Karpas-422 (cell line): ENCODE measurements around the gene UGT1A6. TPM values are rescaled to one million over a fixed set of nuclear protein-coding genes. Genes with fewer than 3 reads are reported as not detected.
A peak's percentile ranks its signal among the peaks of the same experiment; 100 is the strongest.

Experiments
- DNase-seq: peaks from one replicate; pipeline ENCODE4 v3.0.0-alpha.2; 2015
- H2AFZ ChIP-seq: fragments of 200-600 bp; sonication (generic); 2 replicates; pipeline ENCODE4 v1.6.1; 2014; ENCODE audit warnings: antibody characterized with exemption, low read length, mixed read lengths
- H3K27ac ChIP-seq: fragments of 200-600 bp; sonication (generic); 2 replicates; pipeline ENCODE4 v1.5.1; 2014; ENCODE audit warnings: mild to moderate bottlenecking, low read length, moderate library complexity
- H3K27me3 ChIP-seq: fragments of 200-600 bp; sonication (generic); 2 replicates; pipeline ENCODE4 v1.6.1; 2014; ENCODE audit warnings: low read length, mixed read lengths
- H3K36me3 ChIP-seq: fragments of 200-600 bp; sonication (generic); 2 replicates; pipeline ENCODE4 v1.6.1; 2014; ENCODE audit warnings: low read length, mixed read lengths; ENCODE audit not compliant: insufficient read depth
- H3K4me1 ChIP-seq: fragments of 200-600 bp; sonication (generic); 2 replicates; pipeline ENCODE4 v1.6.1; 2014; ENCODE audit warnings: mild to moderate bottlenecking, low read length, mixed read lengths
- H3K4me2 ChIP-seq: fragments of 200-600 bp; sonication (generic); 2 replicates; pipeline ENCODE4 v1.6.1; 2014; ENCODE audit warnings: low read length, low read depth, mild to moderate bottlenecking; ENCODE audit not compliant: poor library complexity, severe bottlenecking
- H3K4me3 ChIP-seq: fragments of 200-600 bp; sonication (generic); 2 replicates; pipeline ENCODE4 v1.5.1; 2014; ENCODE audit warnings: mild to moderate bottlenecking, antibody characterized with exemption, low read length, mixed read lengths
- H3K79me2 ChIP-seq: fragments of 200-600 bp; sonication (generic); 2 replicates; pipeline ENCODE4 v1.6.1; 2014; ENCODE audit warnings: mild to moderate bottlenecking, low read length, mixed read lengths
- H3K9ac ChIP-seq: fragments of 200-600 bp; sonication (generic); 2 replicates; pipeline ENCODE4 v1.6.0; 2014; ENCODE audit warnings: low read length
- H3K9me2 ChIP-seq: fragments of 200-600 bp; sonication (generic), shearing (Covaris generic); replicated peaks from 2 replicates; pipeline ENCODE4 v1.6.0; 2014; ENCODE audit warnings: mild to moderate bottlenecking, low read length, moderate library complexity; ENCODE audit not compliant: insufficient read depth
- H3K9me3 ChIP-seq: fragments of 300-700, 200-600 bp; sonication (generic); 2 replicates; pipeline ENCODE4 v1.6.1; 2014; ENCODE audit warnings: low read length, mixed read lengths
- H4K20me1 ChIP-seq: fragments of 200-600 bp; sonication (generic); 2 replicates; pipeline ENCODE4 v1.6.1; 2014; ENCODE audit warnings: mild to moderate bottlenecking, antibody characterized with exemption, low read length, low read depth; ENCODE audit not compliant: insufficient read depth
- total RNA-seq: library from RNA; depleted of rRNA; stranded (reverse); fragments of >200 nt; shearing (Covaris generic); gene quantifications from 2 replicates; pipeline ENCODE4 v1.2.3, GENCODE V29; 2014; ENCODE audit warnings: low replicate concordance

UGT1A6 gene
- total RNA-seq, 1 experiment from 2014 or later = not detected

- H3K4me2 ChIP-seq = no peak overlapping the region
- H3K27ac ChIP-seq = no peak overlapping the region
- H3K79me2 ChIP-seq = no peaks in the 10 kb centered on the region
These were observed 9.5 kb downstream of the UGT1A6 start for GRCh38 chr2:233702238-233702637.

DNA sequence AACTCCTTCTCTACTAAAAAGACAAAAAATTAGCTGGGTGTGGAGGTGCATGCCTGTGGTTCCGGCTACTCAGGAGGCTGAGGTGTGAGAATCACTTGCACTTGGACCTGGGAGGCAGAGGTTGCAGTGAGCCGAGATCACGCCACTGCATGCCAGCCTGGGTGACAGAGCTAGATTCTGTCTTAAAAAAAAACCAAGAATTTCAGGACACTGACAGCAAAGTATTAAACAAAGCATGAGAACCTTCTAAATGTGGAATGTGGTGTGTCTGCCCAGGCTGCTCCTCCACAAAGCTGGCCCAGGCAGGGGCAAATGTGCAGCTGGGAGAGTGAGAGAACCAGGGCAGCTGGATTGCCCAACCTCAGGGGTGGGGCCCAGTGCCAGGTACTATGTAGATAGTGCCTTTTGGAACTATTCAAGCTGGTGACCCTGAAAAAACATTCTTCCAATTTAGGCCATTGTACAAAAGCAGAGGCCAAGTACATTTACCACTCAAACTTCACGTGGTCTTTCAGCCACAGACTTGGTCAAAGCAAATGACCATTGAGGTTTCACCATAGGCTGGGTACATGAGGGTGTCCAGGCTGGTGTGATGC lies 13.3 kb downstream of the UGT1A6 start:
- Histone ChIP-seq H3K79me2 (no peaks in the 10 kb centered on the region), H3K4me1 (no peaks in the 10 kb centered on the region)

More at GRCh38 chr2:233702238-233702637, 9.5 kb downstream of the UGT1A6 start:
- Histone ChIP-seq H3K9me2 (no peaks in the 10 kb centered on the region), H3K9ac (no peak overlapping the region), H3K9me3 (no peaks in the 10 kb centered on the region), H3K4me3 (no peak overlapping the region), H3K4me1 (no peaks in the 10 kb centered on the region), H2AFZ (no peak overlapping the region), H3K36me3 (no peaks in the 10 kb centered on the region), H3K27me3 (no peaks in the 10 kb centered on the region), H4K20me1 (no peaks in the 10 kb centered on the region)
- no peak for DNase-seq

GRCh38 chr2:233706720-233707119 lies 14.0 kb downstream of the UGT1A6 start:
- H3K9me2 ChIP-seq = no peaks in the 10 kb centered on the region
- H4K20me1 ChIP-seq = no peaks in the 10 kb centered on the region
- H3K36me3 ChIP-seq = no peaks in the 10 kb centered on the region
- H3K4me3 ChIP-seq = no peak overlapping the region
- H3K27ac ChIP-seq = no peak overlapping the region
- H3K4me2 ChIP-seq = no peak overlapping the region
- no peaks in the 10 kb centered on the region for H3K9me3 ChIP-seq
- no peaks in the 10 kb centered on the region for H3K4me1 ChIP-seq
- no peaks in the 10 kb centered on the region for H3K27me3 ChIP-seq
- H3K9ac ChIP-seq = no peak overlapping the region
- DNase-seq = no peak
- H2AFZ ChIP-seq = no peak overlapping the region
- H3K79me2 ChIP-seq = no peaks in the 10 kb centered on the region

More for the DNA sequence above, 13.3 kb downstream of the UGT1A6 start:
- no peak overlapping the region for H3K4me2 ChIP-seq
- no peaks in the 10 kb centered on the region for H3K27me3 ChIP-seq
- H4K20me1 ChIP-seq = no peaks in the 10 kb centered on the region
- H3K36me3 ChIP-seq = no peaks in the 10 kb centered on the region
- H3K27ac ChIP-seq = no peak overlapping the region
- H3K4me3 ChIP-seq = no peak overlapping the region
- no peaks in the 10 kb centered on the region for H3K9me3 ChIP-seq
- DNase-seq = no peak
- H2AFZ ChIP-seq = no peak overlapping the region
- H3K9me2 ChIP-seq = no peaks in the 10 kb centered on the region
- H3K9ac ChIP-seq = no peak overlapping the region

DNA sequence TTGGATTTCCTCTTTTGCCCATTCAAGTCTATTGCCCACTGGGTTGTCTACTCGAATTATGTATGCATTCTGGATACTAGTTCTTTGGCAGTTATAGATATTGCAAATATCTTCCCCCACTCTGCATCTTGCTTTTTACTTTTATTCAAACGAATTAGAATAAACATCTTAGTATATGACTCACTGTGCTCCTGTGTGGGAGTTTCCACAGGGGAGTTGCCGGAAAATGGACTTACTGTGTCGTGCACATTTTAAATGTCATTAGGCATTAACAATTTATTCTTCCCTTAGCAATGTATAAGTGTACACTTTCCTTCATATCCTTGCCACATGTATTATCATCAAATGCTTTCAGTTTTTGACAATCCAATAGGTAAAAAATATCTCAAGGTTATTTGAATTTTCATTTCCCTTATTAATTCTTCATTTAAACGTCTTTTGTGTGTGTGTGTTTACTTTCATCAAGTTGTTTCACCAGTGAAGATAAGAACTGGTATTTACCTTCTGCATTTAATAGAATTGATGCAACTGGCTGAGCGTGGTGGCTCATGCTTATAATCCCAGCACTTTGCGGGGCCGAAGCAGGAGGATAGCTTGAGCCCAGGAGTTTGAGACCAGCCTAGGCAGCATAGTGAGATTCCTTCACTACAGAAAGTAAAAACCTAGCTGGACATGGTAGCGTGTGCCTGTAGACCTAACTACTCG lies 15.4 kb downstream of the UGT1A6 start:
- DNase-seq = no peak
- Histone ChIP-seq H3K27me3 (no peaks in the 10 kb centered on the region), H3K9ac (no peak overlapping the region), H3K79me2 (no peaks in the 10 kb centered on the region), H3K4me2 (no peak overlapping the region), H3K4me3 (no peak overlapping the region), H2AFZ (no peak overlapping the region), H3K4me1 (no peaks in the 10 kb centered on the region), H3K9me3 (no peaks in the 10 kb centered on the region), H4K20me1 (no peaks in the 10 kb centered on the region), H3K36me3 (no peaks in the 10 kb centered on the region), H3K9me2 (no peaks in the 10 kb centered on the region), H3K27ac (no peak overlapping the region)

DNA sequence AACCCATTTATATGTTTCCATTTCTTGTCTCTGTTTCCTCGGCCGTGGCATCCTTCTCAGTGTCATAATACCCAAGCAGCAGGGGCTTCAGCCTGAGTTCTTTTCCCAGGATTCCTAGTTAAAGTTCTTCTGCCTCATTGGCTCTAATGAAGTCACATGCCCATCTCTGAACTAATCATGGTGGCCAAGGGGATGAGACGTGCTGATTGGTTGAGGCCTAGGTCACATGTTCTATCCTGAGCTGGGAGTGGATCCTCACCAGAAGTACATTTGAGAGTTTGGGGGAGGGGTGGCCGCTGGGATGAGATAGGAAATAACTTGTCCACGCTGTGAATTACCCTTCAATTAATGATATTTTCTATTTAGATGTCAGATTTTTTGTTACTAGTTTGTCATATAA lies 16.3 kb downstream of the UGT1A6 start:
- H3K27ac ChIP-seq = no peak overlapping the region
- H3K9ac ChIP-seq = no peak overlapping the region
- no peaks in the 10 kb centered on the region for H3K4me1 ChIP-seq
- H3K27me3 ChIP-seq = no peaks in the 10 kb centered on the region
- no peaks in the 10 kb centered on the region for H3K9me2 ChIP-seq
- H3K9me3 ChIP-seq = no peaks in the 10 kb centered on the region
- no peak overlapping the region for H3K4me2 ChIP-seq
- H3K4me3 ChIP-seq = no peak overlapping the region
- no peak overlapping the region for H2AFZ ChIP-seq
- no peaks in the 10 kb centered on the region for H4K20me1 ChIP-seq
- H3K79me2 ChIP-seq = no peaks in the 10 kb centered on the region
- H3K36me3 ChIP-seq = no peaks in the 10 kb centered on the region
- peak; percentile 42 for DNase-seq

GRCh38 chr2:233711312-233712008 lies 18.8 kb downstream of the UGT1A6 start:
- Histone ChIP-seq H3K27me3 (no peaks in the 10 kb centered on the region), H3K79me2 (no peaks in the 10 kb centered on the region), H3K27ac (no peak overlapping the region), H3K9me2 (no peaks in the 10 kb centered on the region), H4K20me1 (no peaks in the 10 kb centered on the region), H3K4me2 (no peak overlapping the region), H3K9ac (no peak overlapping the region), H3K9me3 (no peaks in the 10 kb centered on the region), H3K36me3 (no peaks in the 10 kb centered on the region), H3K4me1 (no peaks in the 10 kb centered on the region), H2AFZ (no peak overlapping the region), H3K4me3 (no peak overlapping the region)
- DNase-seq = peak; percentile 84

GRCh38 chr2:233712611-233713261 lies 20.0 kb downstream of the UGT1A6 start, which contains the start of gene UGT1A5:
UGT1A5 (plus strand) TSS chr2:233712907; CDS start chr2:233712992, 85 bp downstream.
- no peaks in the 10 kb centered on the region for H3K9me2 ChIP-seq
- H3K4me3 ChIP-seq = no peak within 1 kb of the TSS
- H3K36me3 ChIP-seq = no peaks in the 10 kb centered on the region
- H4K20me1 ChIP-seq = no peaks in the 10 kb centered on the region
- no peaks in the 10 kb centered on the region for H3K4me1 ChIP-seq
- H2AFZ ChIP-seq = no peak within 1 kb of the TSS
- H3K4me2 ChIP-seq = no peak within 1 kb of the TSS
- no peak within 1 kb of the TSS for H3K9ac ChIP-seq
- no peaks in the 10 kb centered on the region for H3K79me2 ChIP-seq
- H3K27me3 ChIP-seq = no peaks in the 10 kb centered on the region
- no peaks in the 10 kb centered on the region for H3K9me3 ChIP-seq
- DNase-seq = peak; percentile 21
- no peak within 1 kb of the TSS for H3K27ac ChIP-seq

GRCh38 chr2:233713262-233713615 lies 20.5 kb downstream of the UGT1A6 start:
- DNase-seq = no peak
- H3K79me2 ChIP-seq = no peaks in the 10 kb centered on the region
- no peak overlapping the region for H3K9ac ChIP-seq
- H3K4me3 ChIP-seq = no peak overlapping the region
- no peaks in the 10 kb centered on the region for H3K27me3 ChIP-seq
- H3K27ac ChIP-seq = no peak overlapping the region
- H4K20me1 ChIP-seq = no peaks in the 10 kb centered on the region
- no peaks in the 10 kb centered on the region for H3K36me3 ChIP-seq
- no peak overlapping the region for H3K4me2 ChIP-seq
- H3K9me2 ChIP-seq = no peaks in the 10 kb centered on the region
- H3K9me3 ChIP-seq = no peaks in the 10 kb centered on the region
- no peaks in the 10 kb centered on the region for H3K4me1 ChIP-seq
- H2AFZ ChIP-seq = no peak overlapping the region
